Natural killer cell treated with Interleukin-12 subunit alpha and Interleukin-12 subunit beta and Interleukin-15 and Interleukin-18, amount 100 ng/mL, for 72 hours (primary cell): ENCODE data around the gene SPPL3. TPM values are rescaled to one million over a fixed set of nuclear protein-coding genes. Genes with fewer than 3 reads are reported as not detected.
"Not testable (repeated sequence)": the region's sequence is repeated elsewhere in the genome, so short reads cannot be mapped to it uniquely, and the experiment has no call there.

Experiments used
- ATAC-seq, 2 donors: fragments of 150-1000 bp; cut with Tn5 transposase in 1 of 2; sonication (Bioruptor Pico), chemical (Tn5 transposase) in 1 of 2; 2 replicates each; pipeline ENCODE4 v1.10.0; 2021
- DNase-seq: peaks from one replicate; pipeline ENCODE4 v3.0.0; 2022; ENCODE audit warnings: low spot score
- H3K27ac Mint-ChIP-seq, 2 donors: 1 replicate in 1 of 2; 2 replicates in 1 of 2; pipeline ENCODE4 v1.8.0; 2022; ENCODE audit warnings: mixed read lengths in 2 of 2, mild to moderate bottlenecking in 1 of 2, moderate library complexity in 1 of 2
- H3K27me3 Mint-ChIP-seq, 2 donors: 1 replicate in 1 of 2; 2 replicates in 1 of 2; pipeline ENCODE4 v1.8.0; 2022; ENCODE audit warnings: mixed read lengths in 2 of 2
- H3K36me3 Mint-ChIP-seq: one replicate; pipeline ENCODE4 v1.8.0; 2022; ENCODE audit warnings: mixed read lengths
- H3K4me1 Mint-ChIP-seq, 2 donors: 1 replicate in 1 of 2; 2 replicates in 1 of 2; pipeline ENCODE4 v1.8.0; 2022; ENCODE audit warnings: low read depth in 2 of 2, mixed read lengths in 2 of 2, mild to moderate bottlenecking in 1 of 2
- H3K4me3 Mint-ChIP-seq: one replicate; pipeline ENCODE4 v1.8.0; 2022; ENCODE audit warnings: mixed read lengths
- H3K9me3 Mint-ChIP-seq: 2 replicates; pipeline ENCODE4 v1.8.0; 2022; ENCODE audit warnings: mixed read lengths
- total RNA-seq, 2 donors: library from RNA; stranded (reverse); gene quantifications; one replicate each; pipeline ENCODE4 v1.2.3, GENCODE V29; 2022

Gene SPPL3
- total RNA-seq, 2 donors from 2014 or later: 21.6 to 31.6 TPM

- H3K27me3 Mint-ChIP-seq: no peaks in the 10 kb centered on the region
- no peaks in the 10 kb centered on the region for H3K4me1 Mint-ChIP-seq
- no peak overlapping the region for H3K4me3 Mint-ChIP-seq
- ATAC-seq (no peak), DNase-seq (no peak)
- no peaks in the 10 kb centered on the region for H3K36me3 Mint-ChIP-seq
- H3K9me3 Mint-ChIP-seq: no peaks in the 10 kb centered on the region
- no peak overlapping the region for H3K27ac Mint-ChIP-seq
Measured at GRCh38 chr12:120738252-120739030, 165.7 kb downstream of the SPPL3 start.

- H3K27ac Mint-ChIP-seq: no peak overlapping the region
- no peak for ATAC-seq
Measured at GRCh38 chr12:120737557-120738251, 166.5 kb downstream of the SPPL3 start.

GRCh38 chr12:120736404-120737331 is 167.5 kb downstream of the SPPL3 start:
- H3K4me1 Mint-ChIP-seq: no peaks in the 10 kb centered on the region
- DNase-seq: no peak
- no peak overlapping the region for H3K4me3 Mint-ChIP-seq
- no peak for ATAC-seq
- H3K36me3 Mint-ChIP-seq: no peaks in the 10 kb centered on the region
- H3K27me3 Mint-ChIP-seq: no peaks in the 10 kb centered on the region
- H3K27ac Mint-ChIP-seq: no peak overlapping the region
- no peaks in the 10 kb centered on the region for H3K9me3 Mint-ChIP-seq

More at GRCh38 chr12:120737557-120738251, 166.5 kb downstream of the SPPL3 start:
- Mint-ChIP-seq H3K36me3 (no peaks in the 10 kb centered on the region), H3K9me3 (no peaks in the 10 kb centered on the region), H3K4me3 (no peak overlapping the region), H3K4me1 (no peaks in the 10 kb centered on the region), H3K27me3 (no peaks in the 10 kb centered on the region)
- DNase-seq: no peak

GRCh38 chr12:120735181-120735580 is 169.0 kb downstream of the SPPL3 start:
- H3K36me3 Mint-ChIP-seq: no peaks in the 10 kb centered on the region
- ATAC-seq (no peak), DNase-seq (no peak)
- H3K4me1 Mint-ChIP-seq: no peaks in the 10 kb centered on the region
- no peaks in the 10 kb centered on the region for H3K27me3 Mint-ChIP-seq
- H3K4me3 Mint-ChIP-seq: no peak overlapping the region
- no peak overlapping the region for H3K27ac Mint-ChIP-seq
- H3K9me3 Mint-ChIP-seq: no peaks in the 10 kb centered on the region

GRCh38 chr12:120734210-120734609 is 169.9 kb downstream of the SPPL3 start:
- Mint-ChIP-seq H3K27ac (no peak overlapping the region), H3K36me3 (no peaks in the 10 kb centered on the region), H3K27me3 (no peaks in the 10 kb centered on the region), H3K4me3 (no peak overlapping the region), H3K4me1 (no peaks in the 10 kb centered on the region), H3K9me3 (no peaks in the 10 kb centered on the region)
- DNase-seq: no peak
- no peak for ATAC-seq

GRCh38 chr12:120733574-120733973 is 170.6 kb downstream of the SPPL3 start:
- DNase-seq: no peak
- H3K4me1 Mint-ChIP-seq: no peaks in the 10 kb centered on the region
- H3K27ac Mint-ChIP-seq: no peak overlapping the region
- H3K9me3 Mint-ChIP-seq: no peaks in the 10 kb centered on the region
- no peaks in the 10 kb centered on the region for H3K27me3 Mint-ChIP-seq
- ATAC-seq: no peak
- no peaks in the 10 kb centered on the region for H3K36me3 Mint-ChIP-seq
- no peak overlapping the region for H3K4me3 Mint-ChIP-seq

GRCh38 chr12:120732198-120732597 is 172.0 kb downstream of the SPPL3 start:
- not testable (repeated sequence) for H3K36me3 Mint-ChIP-seq, H3K9me3 Mint-ChIP-seq, DNase-seq, H3K4me1 Mint-ChIP-seq, H3K4me3 Mint-ChIP-seq, H3K27ac Mint-ChIP-seq, H3K27me3 Mint-ChIP-seq, ATAC-seq

GRCh38 chr12:120726961-120727360 is 177.2 kb downstream of the SPPL3 start:
- no peak for ATAC-seq

GRCh38 chr12:120726510-120726793 is 177.7 kb downstream of the SPPL3 start:
- Mint-ChIP-seq H3K36me3 (no peaks in the 10 kb centered on the region), H3K27ac (peak overlapping the region; percentile 62 to 89), H3K4me1 (peaks cover 16 to 18% of the 10 kb centered on the region in 2 donors), H3K27me3 (no peaks in the 10 kb centered on the region), H3K4me3 (peak overlapping the region; percentile 94), H3K9me3 (no peaks in the 10 kb centered on the region)
- no peak for DNase-seq
- no peak for ATAC-seq

More at GRCh38 chr12:120726961-120727360, 177.2 kb downstream of the SPPL3 start:
- Mint-ChIP-seq H3K36me3 (no peaks in the 10 kb centered on the region), H3K27ac (no peak overlapping the region), H3K27me3 (no peaks in the 10 kb centered on the region), H3K9me3 (no peaks in the 10 kb centered on the region), H3K4me1 (peaks cover 16 to 18% of the 10 kb centered on the region in 2 donors), H3K4me3 (peak overlapping the region; percentile 94)
- no peak for DNase-seq

- Mint-ChIP-seq H3K36me3 (no peaks in the 10 kb centered on the region), H3K4me1 (peaks cover 16 to 18% of the 10 kb centered on the region in 2 donors), H3K27ac (peak within 1 kb of the TSS; percentile 62 to 89), H3K27me3 (no peaks in the 10 kb centered on the region), H3K4me3 (peak within 1 kb of the TSS; percentile 94), H3K9me3 (no peaks in the 10 kb centered on the region)
- DNase-seq (peak; percentile 94), ATAC-seq (peak; percentile 100)
Measured at GRCh38 chr12:120725659-120726509, 178.3 kb downstream of the SPPL3 start, which contains the start of gene ACADS. Gene ACADS (plus strand): TSS chr12:120725826. CDS start chr12:120725886, 60 bp downstream.

- DNase-seq (no peak), ATAC-seq (no peak)
- Mint-ChIP-seq H3K27ac (peak overlapping the region in 1 of 2 donors; percentile 81), H3K4me1 (peaks cover 16 to 18% of the 10 kb centered on the region in 2 donors), H3K4me3 (peak overlapping the region; percentile 94), H3K9me3 (no peaks in the 10 kb centered on the region), H3K27me3 (no peaks in the 10 kb centered on the region), H3K36me3 (no peaks in the 10 kb centered on the region)
Measured at GRCh38 chr12:120725151-120725658, 179.0 kb downstream of the SPPL3 start.

GRCh38 chr12:120724720-120725119 is 179.4 kb downstream of the SPPL3 start:
- DNase-seq: no peak
- no peak for ATAC-seq
- peak overlapping the region in 1 of 2 donors; percentile 81 for H3K27ac Mint-ChIP-seq
- peaks cover 16 to 18% of the 10 kb centered on the region in 2 donors for H3K4me1 Mint-ChIP-seq
- no peaks in the 10 kb centered on the region for H3K36me3 Mint-ChIP-seq
- H3K27me3 Mint-ChIP-seq: no peaks in the 10 kb centered on the region
- H3K9me3 Mint-ChIP-seq: no peaks in the 10 kb centered on the region
- H3K4me3 Mint-ChIP-seq: peak overlapping the region; percentile 94

GRCh38 chr12:120722784-120723183 is 181.4 kb downstream of the SPPL3 start:
- Mint-ChIP-seq H3K4me3 (no peak overlapping the region), H3K9me3 (no peaks in the 10 kb centered on the region), H3K27ac (no peak overlapping the region), H3K4me1 (peaks cover 16 to 27% of the 10 kb centered on the region in 2 donors), H3K36me3 (peaks cover 14% of the 10 kb centered on the region), H3K27me3 (no peaks in the 10 kb centered on the region)
- DNase-seq: no peak
- no peak for ATAC-seq
